HG02943 (cell line): ENCODE data around the gene ABCC4.

Experiments used
- ATAC-seq: cut with Tn5 transposase; IDR thresholded peaks from one replicate; pipeline ENCODE4 v1.9.1; 2021; ENCODE audit warnings: mild to moderate bottlenecking, low read depth, moderate library complexity; ENCODE audit not compliant: unreplicated experiment

The ABCC4 gene

GRCh38 chr13:95128045-95128643 lies 173.1 kb downstream of the ABCC4 start:
- no peak for ATAC-seq

GRCh38 chr13:95124959-95125358 lies 176.3 kb downstream of the ABCC4 start:
- ATAC-seq = no peak

- ATAC-seq = no peak
Observed at GRCh38 chr13:95123726-95124125, 177.5 kb downstream of the ABCC4 start.

GRCh38 chr13:95122063-95122462 lies 179.2 kb downstream of the ABCC4 start:
- ATAC-seq = no peak

- no peak for ATAC-seq
Observed at GRCh38 chr13:95121516-95121915, 179.7 kb downstream of the ABCC4 start.

- no peak for ATAC-seq
Observed at GRCh38 chr13:95120650-95121049, 180.6 kb downstream of the ABCC4 start.

- ATAC-seq = no peak
Observed at GRCh38 chr13:95118541-95119324, 182.5 kb downstream of the ABCC4 start.

GRCh38 chr13:95117092-95117491 lies 184.2 kb downstream of the ABCC4 start:
- no peak for ATAC-seq

GRCh38 chr13:95115525-95115924 lies 185.7 kb downstream of the ABCC4 start:
- no peak for ATAC-seq

- ATAC-seq = no peak
Observed at GRCh38 chr13:95113601-95114000, 187.7 kb downstream of the ABCC4 start.

GRCh38 chr13:95112883-95113282 lies 188.4 kb downstream of the ABCC4 start:
- no peak for ATAC-seq

- ATAC-seq = no peak
Observed at GRCh38 chr13:95111608-95112007, 189.6 kb downstream of the ABCC4 start.

GRCh38 chr13:95106562-95106961 lies 194.7 kb downstream of the ABCC4 start:
- no peak for ATAC-seq

- no peak for ATAC-seq
Observed at GRCh38 chr13:95100525-95101433, 200.5 kb downstream of the ABCC4 start.

GRCh38 chr13:95099541-95099940 lies 201.7 kb downstream of the ABCC4 start:
- ATAC-seq = no peak

- ATAC-seq = no peak
Observed at GRCh38 chr13:95098916-95099315, 202.3 kb downstream of the ABCC4 start.

GRCh38 chr13:95091755-95092154 lies 209.5 kb downstream of the ABCC4 start:
- no peak for ATAC-seq

- ATAC-seq = no peak
Observed at GRCh38 chr13:95087746-95088305, 213.4 kb downstream of the ABCC4 start.

- no peak for ATAC-seq
Observed at GRCh38 chr13:95086761-95087160, 214.5 kb downstream of the ABCC4 start.

GRCh38 chr13:95083758-95084157 lies 217.5 kb downstream of the ABCC4 start:
- no peak for ATAC-seq

- ATAC-seq = no peak
Observed at GRCh38 chr13:95083066-95083465, 218.2 kb downstream of the ABCC4 start.
